ENCODE data around the gene ARHGAP6. TPM values are rescaled to one million over a fixed set of nuclear protein-coding genes. Genes with fewer than 3 reads are reported as not detected.
A peak's percentile ranks its signal among the peaks of the same experiment; 100 is the strongest.

Gene ARHGAP6
- total and polyA plus RNA-seq, 9 of the 15 experiments (the other 6 are each of a cell fraction or from before 2014, with no cell fraction given) = 12.5 to 63.6 (median 41.8) TPM

GRCh38 chrX:11352296-11352741 is 313.4 kb downstream of the ARHGAP6 start:
- POLR2A ChIA-PET = no interaction called here
- Histone ChIP-seq H3K4me2 (ENCODE audit: insufficient read depth, low read length) (peak overlapping the region; percentile 74), H3K4me1 (replicated peaks in 1 of 2; ENCODE audit: control insufficient read depth in 2 of 2, insufficient read depth in 2 of 2, low read length in 2 of 2) (peaks cover 10 to 72% of the 10 kb centered on the region in 2 experiments), H4K20me1 (replicated peaks; ENCODE audit: control insufficient read depth, insufficient read depth, low read length) (no peaks in the 10 kb centered on the region), H3K27ac (ENCODE audit: extremely low read depth, low read depth, low read length) (peak overlapping the region; percentile 92), H3K36me3 (ENCODE audit: control insufficient read depth, insufficient read depth, low read length) (peaks cover 14% of the 10 kb centered on the region; the same call in 2 of the 3 replicates), H3K9me3 (replicated peaks; ENCODE audit: control insufficient read depth, insufficient read depth, low read depth, low read length) (no peaks in the 10 kb centered on the region), H3K9me1 (ENCODE audit: control insufficient read depth, insufficient read depth, low read length) (no peaks in the 10 kb centered on the region), H3K27me3 (ENCODE audit: control insufficient read depth in 2 of 2, insufficient read depth in 2 of 2, low read length in 2 of 2) (no peaks in the 10 kb centered on the region), H2AFZ (ENCODE audit: low read depth, low read length) (no peak overlapping the region), H3K4me3 (no peak overlapping the region), H3K9ac (ENCODE audit: insufficient read depth in 1 of 2, low read depth in 2 of 2, low read length in 2 of 2) (peak overlapping the region in 1 of 2 experiments; percentile 71; a peak in 1 of 4 replicates), H3K79me2 (ENCODE audit: control insufficient read depth, insufficient read depth, low read length) (peaks cover 97% of the 10 kb centered on the region)
- peak; percentile 62 for ATAC-seq
- CTCF ChIA-PET (ENCODE audit: low intra/inter-chr PET ratio) = no interaction called here
- intact Hi-C loops (cut with micrococcal nuclease) = no loop called here
- WGBS (ENCODE audit: insufficient coverage, low coverage, missing lambda C conversion rate) = 14% methylated on average over 1 of the region's 1 CpG
- FAIRE-seq = peak; percentile 77
- peak in 2 of 4 experiments; percentile 42 to 63 for DNase-seq (ENCODE audit: extremely low read depth in 1 of 4, low spot score in 3 of 4)
- BruUV-seq (replicated peaks) = no TSS peak
- in situ Hi-C loops (cut with MboI) = no loop called here
- TF ChIP-seq CCNT2 (IDR thresholded peaks at IDR 0.05; ENCODE audit: borderline replicate concordance, extremely low read depth, insufficient read length, low read depth, low read length) (peak; percentile 47), LCOR (CRISPR knock-in tag; IDR thresholded peaks at IDR 0.05) (no peak), PHF20 (IDR thresholded peaks at IDR 0.05; ENCODE audit: partially characterized antibody) (no peak), POLR3A (IDR thresholded peaks at IDR 0.05; ENCODE audit: borderline replicate concordance, extremely low read depth, insufficient read depth, insufficient read length) (no peak), SMARCB1 (IDR thresholded peaks at IDR 0.05; ENCODE audit: insufficient read length, low read depth) (no peak), RBFOX2 (IDR thresholded peaks at IDR 0.05; ENCODE audit: low read depth, low read length) (peak; percentile 39; the same call in 1 of the 2 replicates), POLR2H (tag; IDR thresholded peaks at IDR 0.05; ENCODE audit: low read depth) (peak; percentile 88), BACH1 (tag; IDR thresholded peaks at IDR 0.05) (peak; percentile 21; the same call in 1 of the 2 replicates), JUND (IDR thresholded peaks at IDR 0.05; ENCODE audit: borderline replicate concordance, low read depth, low read length) (peak; percentile 7; the same call in 1 of the 2 replicates), JUND (tag; IDR thresholded peaks at IDR 0.05; ENCODE audit: borderline replicate concordance, low read depth, low read length) (no peak), ZNF175 (CRISPR knock-in tag; IDR thresholded peaks at IDR 0.05; ENCODE audit: low read depth) (peak; percentile 49; the same call in 1 of the 2 replicates), SMARCA4 (IDR thresholded peaks at IDR 0.05) (0 out of 2 replicates have a peak, but pooled peaks have one; percentile 47), ZNF197 (CRISPR knock-in tag; IDR thresholded peaks at IDR 0.05; ENCODE audit: low read depth) (peak; percentile 71; the same call in 1 of the 2 replicates), RAD21 (CRISPR knock-in tag; conservative IDR thresholded peaks at IDR 0.05 in 1 of 2, IDR thresholded peaks at IDR 0.05 in 1 of 2) (peak in 1 of 2 experiments; percentile 21; a peak in 2 of 4 replicates), SOX6 (IDR thresholded peaks at IDR 0.05) (peak; percentile 12; the same call in 1 of the 2 replicates), MAX (CRISPR knock-in tag; IDR thresholded peaks at IDR 0.05) (no peak), ZNF707 (CRISPR knock-in tag; conservative IDR thresholded peaks at IDR 0.05) (no peak), GABPB1 (CRISPR knock-in tag; IDR thresholded peaks at IDR 0.05) (no peak)
- TF ChIP-seq, protein P1, sequence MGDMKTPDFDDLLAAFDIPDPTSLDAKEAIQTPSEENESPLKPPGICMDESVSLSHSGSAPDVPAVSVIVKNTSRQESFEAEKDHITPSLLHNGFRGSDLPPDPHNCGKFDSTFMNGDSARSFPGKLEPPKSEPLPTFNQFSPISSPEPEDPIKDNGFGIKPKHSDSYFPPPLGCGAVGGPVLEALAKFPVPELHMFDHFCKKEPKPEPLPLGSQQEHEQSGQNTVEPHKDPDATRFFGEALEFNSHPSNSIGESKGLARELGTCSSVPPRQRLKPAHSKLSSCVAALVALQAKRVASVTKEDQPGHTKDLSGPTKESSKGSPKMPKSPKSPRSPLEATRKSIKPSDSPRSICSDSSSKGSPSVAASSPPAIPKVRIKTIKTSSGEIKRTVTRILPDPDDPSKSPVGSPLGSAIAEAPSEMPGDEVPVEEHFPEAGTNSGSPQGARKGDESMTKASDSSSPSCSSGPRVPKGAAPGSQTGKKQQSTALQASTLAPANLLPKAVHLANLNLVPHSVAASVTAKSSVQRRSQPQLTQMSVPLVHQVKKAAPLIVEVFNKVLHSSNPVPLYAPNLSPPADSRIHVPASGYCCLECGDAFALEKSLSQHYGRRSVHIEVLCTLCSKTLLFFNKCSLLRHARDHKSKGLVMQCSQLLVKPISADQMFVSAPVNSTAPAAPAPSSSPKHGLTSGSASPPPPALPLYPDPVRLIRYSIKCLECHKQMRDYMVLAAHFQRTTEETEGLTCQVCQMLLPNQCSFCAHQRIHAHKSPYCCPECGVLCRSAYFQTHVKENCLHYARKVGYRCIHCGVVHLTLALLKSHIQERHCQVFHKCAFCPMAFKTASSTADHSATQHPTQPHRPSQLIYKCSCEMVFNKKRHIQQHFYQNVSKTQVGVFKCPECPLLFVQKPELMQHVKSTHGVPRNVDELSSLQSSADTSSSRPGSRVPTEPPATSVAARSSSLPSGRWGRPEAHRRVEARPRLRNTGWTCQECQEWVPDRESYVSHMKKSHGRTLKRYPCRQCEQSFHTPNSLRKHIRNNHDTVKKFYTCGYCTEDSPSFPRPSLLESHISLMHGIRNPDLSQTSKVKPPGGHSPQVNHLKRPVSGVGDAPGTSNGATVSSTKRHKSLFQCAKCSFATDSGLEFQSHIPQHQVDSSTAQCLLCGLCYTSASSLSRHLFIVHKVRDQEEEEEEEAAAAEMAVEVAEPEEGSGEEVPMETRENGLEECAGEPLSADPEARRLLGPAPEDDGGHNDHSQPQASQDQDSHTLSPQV (IDR thresholded peaks at IDR 0.05) = peak; percentile 37; the same call in 1 of the 2 replicates
